GM12801 (cell line): Measurements from ENCODE around the gene PSKH1.

Experiments used
- TF ChIP-seq, protein P1 (sequence below): IDR thresholded peaks from one replicate; pipeline ENCODE4 v1.5.1; 2011; ENCODE audit warnings: control low read depth; ENCODE audit not compliant: insufficient read length; ENCODE audit errors: extremely low read depth

PSKH1 gene

DNA sequence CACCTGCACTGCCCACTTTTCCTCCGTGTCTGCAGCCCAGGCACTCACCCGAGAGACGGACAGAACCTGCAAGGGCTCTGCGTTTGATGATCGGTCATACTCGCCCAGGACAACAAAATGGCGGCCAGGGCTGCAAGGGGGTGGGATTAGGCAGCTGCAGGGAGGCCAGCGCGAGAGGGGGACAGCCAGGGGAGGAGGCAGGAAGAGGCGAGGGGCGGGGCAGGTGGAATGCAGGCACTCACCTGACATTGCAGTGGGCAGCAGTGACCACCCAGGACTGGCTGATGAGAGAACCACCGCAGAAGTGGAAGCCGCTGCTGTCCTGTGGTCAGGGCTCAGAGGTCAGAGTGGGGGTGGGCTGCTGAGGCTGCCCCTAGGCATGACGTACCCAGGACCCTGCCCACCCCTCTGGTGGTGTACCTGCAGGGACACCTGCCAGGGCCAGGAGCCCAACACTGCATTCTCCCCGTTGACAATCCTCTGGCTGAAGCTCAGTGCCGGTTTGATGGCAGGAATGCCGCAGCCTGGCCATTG, 37.7 kb downstream of the PSKH1 start:
- TF ChIP-seq, protein P1, sequence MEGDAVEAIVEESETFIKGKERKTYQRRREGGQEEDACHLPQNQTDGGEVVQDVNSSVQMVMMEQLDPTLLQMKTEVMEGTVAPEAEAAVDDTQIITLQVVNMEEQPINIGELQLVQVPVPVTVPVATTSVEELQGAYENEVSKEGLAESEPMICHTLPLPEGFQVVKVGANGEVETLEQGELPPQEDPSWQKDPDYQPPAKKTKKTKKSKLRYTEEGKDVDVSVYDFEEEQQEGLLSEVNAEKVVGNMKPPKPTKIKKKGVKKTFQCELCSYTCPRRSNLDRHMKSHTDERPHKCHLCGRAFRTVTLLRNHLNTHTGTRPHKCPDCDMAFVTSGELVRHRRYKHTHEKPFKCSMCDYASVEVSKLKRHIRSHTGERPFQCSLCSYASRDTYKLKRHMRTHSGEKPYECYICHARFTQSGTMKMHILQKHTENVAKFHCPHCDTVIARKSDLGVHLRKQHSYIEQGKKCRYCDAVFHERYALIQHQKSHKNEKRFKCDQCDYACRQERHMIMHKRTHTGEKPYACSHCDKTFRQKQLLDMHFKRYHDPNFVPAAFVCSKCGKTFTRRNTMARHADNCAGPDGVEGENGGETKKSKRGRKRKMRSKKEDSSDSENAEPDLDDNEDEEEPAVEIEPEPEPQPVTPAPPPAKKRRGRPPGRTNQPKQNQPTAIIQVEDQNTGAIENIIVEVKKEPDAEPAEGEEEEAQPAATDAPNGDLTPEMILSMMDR = no peak

DNA sequence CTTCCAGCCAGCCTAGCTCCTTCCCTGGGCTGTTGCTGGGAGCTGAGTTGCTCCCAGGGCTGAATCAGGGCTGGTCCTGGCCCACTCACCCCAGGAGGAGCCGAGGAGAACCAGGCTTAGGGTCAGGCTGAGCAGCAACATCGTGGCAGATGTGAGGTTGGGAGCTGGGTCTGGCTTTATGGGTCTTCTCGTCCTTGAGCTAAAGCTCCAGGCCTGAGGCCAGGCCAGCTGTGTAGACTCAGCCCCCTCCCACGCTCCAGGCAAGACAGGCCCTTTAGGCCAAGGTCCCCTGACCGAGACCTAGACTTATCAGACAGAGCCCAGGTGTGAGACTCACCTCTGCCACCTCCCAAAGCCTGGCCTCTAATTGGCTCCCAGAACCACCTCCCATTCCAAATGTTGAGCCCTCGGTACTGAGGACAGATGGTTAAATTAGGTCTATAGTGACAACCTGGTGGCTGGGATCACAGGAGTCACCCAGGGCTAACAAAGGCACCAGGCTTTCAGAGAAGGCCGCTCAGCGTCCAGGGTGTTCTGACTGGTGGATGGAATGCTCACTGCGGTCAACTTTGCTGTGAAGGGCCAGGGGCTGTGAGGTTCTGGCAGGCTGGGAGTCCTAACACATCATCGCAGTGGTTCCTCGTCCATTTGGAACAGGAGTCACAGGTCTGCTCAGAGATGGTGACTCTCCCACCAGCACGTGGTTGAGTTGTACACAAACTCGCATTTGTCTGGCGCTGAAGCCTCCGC, 38.8 kb downstream of the PSKH1 start, which contains the start of gene CTRL:
Gene CTRL (minus strand): TSS at position 151 of the 750 bp plus-strand sequence. CDS start 10 bp downstream, at position 141.
- TF ChIP-seq, protein P1 = no peak

DNA sequence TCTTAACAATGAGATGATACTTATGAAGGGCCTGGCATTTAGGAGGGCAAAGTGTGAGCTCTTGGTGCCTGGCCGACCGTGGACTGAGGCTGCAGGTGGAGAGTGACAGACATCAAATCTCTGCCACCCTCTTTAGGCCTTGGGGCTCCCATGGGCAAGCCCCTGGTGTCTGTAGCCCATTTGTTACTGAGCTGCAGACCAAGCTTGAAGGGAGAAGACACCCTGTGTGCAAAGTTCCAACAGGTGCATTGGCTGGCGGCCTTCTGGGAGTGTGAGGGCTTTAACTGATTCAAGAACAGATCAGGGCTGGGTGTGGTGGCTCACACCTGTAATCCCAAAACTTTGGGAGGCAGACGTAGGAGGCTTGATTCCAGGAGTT, 39.4 kb downstream of the PSKH1 start:
- TF ChIP-seq, protein P1 = no peak

DNA sequence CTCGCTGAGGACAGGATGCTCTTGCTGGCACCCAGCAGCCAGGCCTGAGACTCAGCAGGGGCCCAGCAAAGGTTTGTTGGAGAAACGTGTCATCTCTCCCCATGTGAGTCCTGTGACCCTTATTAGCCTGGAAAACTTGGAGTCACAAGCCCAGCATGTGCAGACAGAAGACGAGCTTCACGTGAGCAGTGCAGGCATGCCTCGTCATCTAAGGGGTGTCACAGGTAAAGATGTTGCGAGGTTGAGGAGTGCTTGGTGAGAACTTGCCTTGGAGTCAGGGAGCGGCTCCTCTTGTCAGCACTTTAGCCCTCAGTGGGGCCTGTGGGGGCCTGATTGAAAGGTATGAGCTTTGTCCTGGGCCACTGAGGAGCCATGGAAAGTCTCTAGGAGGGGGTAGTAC, 40.8 kb downstream of the PSKH1 start:
- TF ChIP-seq, protein P1 = no peak

DNA sequence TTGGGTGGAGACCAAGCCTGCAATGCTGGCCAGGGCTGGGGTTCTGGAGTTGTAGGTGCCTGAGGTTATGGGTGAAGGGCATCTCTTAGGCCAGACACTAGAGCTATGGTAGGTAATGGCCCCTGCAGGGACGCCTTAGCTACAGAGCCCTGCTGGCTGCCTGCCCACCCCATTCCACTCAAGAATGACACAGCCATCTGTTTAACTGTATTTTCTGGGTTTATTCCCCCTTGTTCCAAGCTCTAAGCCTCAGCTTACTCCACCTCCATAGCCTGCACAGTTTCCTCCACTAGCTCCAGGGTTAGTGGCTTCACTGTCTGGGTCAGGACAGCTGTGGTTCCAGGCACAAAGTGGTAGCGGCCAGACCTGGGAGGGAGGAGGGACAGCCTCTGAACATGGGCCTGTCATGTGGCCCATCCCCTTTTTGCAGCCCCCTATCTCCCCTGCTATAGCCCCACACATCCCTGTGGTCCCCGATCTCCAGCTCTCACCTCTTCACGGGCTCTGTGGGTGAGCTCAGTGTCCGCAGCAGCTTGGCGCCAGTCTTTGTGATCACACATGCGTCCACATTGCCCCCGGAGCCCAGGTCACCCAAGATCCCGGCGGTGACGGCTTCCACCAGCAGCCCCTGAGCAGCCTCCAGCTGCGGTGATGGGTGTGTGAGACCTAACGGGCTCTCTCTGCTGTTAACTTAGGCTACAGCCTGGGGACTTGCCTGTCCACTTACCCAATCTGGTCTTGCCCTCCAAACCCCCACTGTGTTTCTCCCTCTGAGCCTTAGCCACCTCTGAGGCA, 41.4 kb downstream of the PSKH1 start:
- TF ChIP-seq, protein P1 = no peak

DNA sequence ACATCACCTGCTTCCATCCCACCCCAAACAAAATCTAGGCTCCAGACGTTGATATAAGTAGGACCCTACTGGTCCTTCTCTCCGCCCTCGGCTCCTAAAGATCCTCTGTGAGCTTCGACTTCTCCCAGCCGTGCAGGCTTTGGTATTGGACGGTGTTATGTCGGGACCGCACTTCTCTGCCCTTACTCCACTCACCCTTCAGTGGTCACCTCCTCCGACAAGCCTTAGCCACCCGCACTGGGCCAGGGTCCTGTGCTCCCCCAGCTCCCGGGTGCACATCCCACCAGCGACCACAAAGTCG, 42.0 kb downstream of the PSKH1 start:
- TF ChIP-seq, protein P1 = no peak

DNA sequence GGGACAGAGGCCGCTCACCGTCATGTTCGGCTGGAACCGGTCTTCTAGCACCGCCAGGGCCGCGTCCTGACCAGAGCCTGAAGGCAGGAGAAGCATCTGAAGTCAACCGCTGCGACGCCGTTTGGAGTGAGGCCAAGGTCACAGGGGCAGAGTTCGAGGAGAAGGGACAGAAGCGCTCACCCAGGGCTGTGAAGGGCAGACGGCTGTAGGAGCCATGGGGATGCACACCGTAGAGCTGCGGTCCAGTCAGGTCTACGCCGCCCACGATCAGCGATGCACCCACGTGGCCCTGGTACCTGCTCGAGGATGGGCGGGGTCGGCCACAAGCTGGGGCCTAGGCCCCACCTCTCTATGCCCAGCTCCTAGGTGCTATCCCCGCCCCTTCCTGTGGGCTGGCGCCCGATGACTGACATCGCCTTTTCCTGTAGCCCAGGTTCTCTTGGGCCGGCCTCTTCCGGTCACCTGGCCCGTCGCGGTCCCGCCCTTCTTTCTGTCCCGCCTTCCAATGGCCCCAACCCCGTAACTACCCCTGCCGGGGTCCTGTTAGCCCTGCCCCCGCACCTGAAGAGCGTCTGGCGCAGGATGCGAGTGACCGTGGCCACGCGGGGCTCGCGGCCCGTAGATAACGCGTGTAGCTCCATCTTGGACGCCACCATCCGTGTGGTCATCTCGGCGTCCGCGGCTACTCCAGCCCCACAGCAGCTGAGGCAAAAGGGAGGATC, 42.5 kb downstream of the PSKH1 start:
- TF ChIP-seq, protein P1 = no peak
